ENCODE data around the gene KRTAP4-8.
"Not testable (repeated sequence)": the region's sequence is repeated elsewhere in the genome, so short reads cannot be mapped to it uniquely, and the experiment has no call there.

KRTAP4-8 gene

GRCh38 chr17:41098042-41098441, at the start of gene KRTAP4-8:
Gene KRTAP4-8 (minus strand): TSS chr17:41098142. CDS start chr17:41098084, 58 bp downstream.
- DNase-seq, result no peak

GRCh38 chr17:41145261-41145660, 47.3 kb upstream of the KRTAP4-8 start:
- DNase-seq, result no peak

GRCh38 chr17:41144846-41145245, 46.9 kb upstream of the KRTAP4-8 start:
- DNase-seq, result no peak

GRCh38 chr17:41141361-41141760, 43.4 kb upstream of the KRTAP4-8 start:
- DNase-seq, result no peak

- no peak for DNase-seq
These were observed 42.6 kb upstream of the KRTAP4-8 start, which contains the start of gene KRTAP4-6 for GRCh38 chr17:41140360-41141131. Gene KRTAP4-6 (minus strand): TSS chr17:41140544. CDS start chr17:41140487, 57 bp downstream.

GRCh38 chr17:41139865-41140264, 41.9 kb upstream of the KRTAP4-8 start:
- not testable (repeated sequence) for DNase-seq

GRCh38 chr17:41133880-41134735, 36.2 kb upstream of the KRTAP4-8 start:
- no peak for DNase-seq

- DNase-seq, result no peak
These were observed 34.0 kb upstream of the KRTAP4-8 start for GRCh38 chr17:41131979-41132378.

GRCh38 chr17:41127371-41127770, 29.4 kb upstream of the KRTAP4-8 start:
- no peak for DNase-seq

- no peak for DNase-seq
These were observed 28.5 kb upstream of the KRTAP4-8 start for GRCh38 chr17:41126412-41126811.

- DNase-seq, result no peak
These were observed 27.1 kb upstream of the KRTAP4-8 start for GRCh38 chr17:41125064-41125463.

GRCh38 chr17:41123991-41124371, 26.0 kb upstream of the KRTAP4-8 start, which contains the start of gene KRTAP4-12:
Gene KRTAP4-12 (minus strand): TSS chr17:41124182. CDS start chr17:41124122, 60 bp downstream.
- DNase-seq, result not testable (repeated sequence)

- not testable (repeated sequence) for DNase-seq
These were observed 25.5 kb upstream of the KRTAP4-8 start for GRCh38 chr17:41123292-41123990.

- no peak for DNase-seq
These were observed 23.8 kb upstream of the KRTAP4-8 start for GRCh38 chr17:41121742-41122141.

GRCh38 chr17:41119696-41120690, 22.1 kb upstream of the KRTAP4-8 start:
- DNase-seq, result not testable (repeated sequence)

GRCh38 chr17:41118721-41119120, 20.8 kb upstream of the KRTAP4-8 start:
- no peak for DNase-seq

- not testable (repeated sequence) for DNase-seq
These were observed 20.0 kb upstream of the KRTAP4-8 start, which contains the start of gene KRTAP4-11 for GRCh38 chr17:41117846-41118386. Gene KRTAP4-11 (minus strand): TSS chr17:41118373. CDS start chr17:41118315, 58 bp downstream.

GRCh38 chr17:41116297-41116696, 18.4 kb upstream of the KRTAP4-8 start:
- DNase-seq, result no peak

- DNase-seq, result no peak
These were observed 13.4 kb upstream of the KRTAP4-8 start for GRCh38 chr17:41111151-41111885.

GRCh38 chr17:41108728-41109386, 10.9 kb upstream of the KRTAP4-8 start:
- not testable (repeated sequence) for DNase-seq

Measured in left hindlimb (tissue), 1 donor.